ENCODE measurements around the gene MRPS27. TPM values are rescaled to one million over a fixed set of nuclear protein-coding genes. Genes with fewer than 3 reads are reported as not detected.

MRPS27 gene
- total RNA-seq, 4 donors from 2014 or later: 33.2 to 74.9 (median 62.3) TPM

GRCh38 chr5:72338689-72339209 lies 18.7 kb upstream of the MRPS27 start:
- intact Hi-C loops (cut with DNase I; ENCODE audit: low total_unique reads): no loop called here
- Histone ChIP-seq H3K27me3 (no peaks in the 10 kb centered on the region), H3K27ac (no peak overlapping the region), H3K4me1 (peaks cover 0 to 7% of the 10 kb centered on the region in 2 donors), H3K9me3 (no peaks in the 10 kb centered on the region), H3K36me3 (peaks cover 4 to 10% of the 10 kb centered on the region in 2 donors), H3K4me3 (no peak overlapping the region)
- DNase-seq: no peak
- ATAC-seq: no peak
- in situ Hi-C loops (cut with MboI; ENCODE audit: low sequenced_read_pairs in 4 of 4): no loop called here
- TF ChIP-seq, protein P1, sequence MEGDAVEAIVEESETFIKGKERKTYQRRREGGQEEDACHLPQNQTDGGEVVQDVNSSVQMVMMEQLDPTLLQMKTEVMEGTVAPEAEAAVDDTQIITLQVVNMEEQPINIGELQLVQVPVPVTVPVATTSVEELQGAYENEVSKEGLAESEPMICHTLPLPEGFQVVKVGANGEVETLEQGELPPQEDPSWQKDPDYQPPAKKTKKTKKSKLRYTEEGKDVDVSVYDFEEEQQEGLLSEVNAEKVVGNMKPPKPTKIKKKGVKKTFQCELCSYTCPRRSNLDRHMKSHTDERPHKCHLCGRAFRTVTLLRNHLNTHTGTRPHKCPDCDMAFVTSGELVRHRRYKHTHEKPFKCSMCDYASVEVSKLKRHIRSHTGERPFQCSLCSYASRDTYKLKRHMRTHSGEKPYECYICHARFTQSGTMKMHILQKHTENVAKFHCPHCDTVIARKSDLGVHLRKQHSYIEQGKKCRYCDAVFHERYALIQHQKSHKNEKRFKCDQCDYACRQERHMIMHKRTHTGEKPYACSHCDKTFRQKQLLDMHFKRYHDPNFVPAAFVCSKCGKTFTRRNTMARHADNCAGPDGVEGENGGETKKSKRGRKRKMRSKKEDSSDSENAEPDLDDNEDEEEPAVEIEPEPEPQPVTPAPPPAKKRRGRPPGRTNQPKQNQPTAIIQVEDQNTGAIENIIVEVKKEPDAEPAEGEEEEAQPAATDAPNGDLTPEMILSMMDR (IDR thresholded peaks at IDR 0.05 in 4 of 5, conservative IDR thresholded peaks at IDR 0.05 in 1 of 5): no peak
- no peak for TF ChIP-seq POLR2A (IDR thresholded peaks at IDR 0.05)

DNA sequence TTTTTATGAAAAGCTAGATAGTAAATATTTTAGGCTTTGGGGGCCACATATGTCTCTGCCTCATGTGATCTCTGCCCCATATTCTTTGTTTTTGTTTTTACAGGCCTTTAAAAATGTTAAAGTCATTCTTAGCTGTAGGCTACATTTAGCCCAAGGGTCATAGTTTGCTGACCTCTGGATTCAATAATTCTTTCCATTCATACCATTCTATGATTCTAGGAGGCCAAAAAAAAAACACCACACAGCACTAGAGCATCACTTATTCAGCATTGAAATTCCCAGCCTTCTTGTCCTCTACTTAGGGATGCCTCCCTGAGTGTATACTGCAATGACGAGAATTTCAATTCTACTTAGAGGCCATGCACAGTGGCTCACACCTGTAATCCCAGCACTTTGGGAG lies 17.1 kb upstream of the MRPS27 start:
- Histone ChIP-seq H3K36me3 (peaks cover 0 to 4% of the 10 kb centered on the region in 2 donors), H3K27ac (no peak overlapping the region), H3K9me3 (no peaks in the 10 kb centered on the region), H3K27me3 (no peaks in the 10 kb centered on the region), H3K4me1 (peaks cover 0 to 7% of the 10 kb centered on the region in 2 donors), H3K4me3 (no peak overlapping the region)
- DNase-seq: no peak
- no peak for TF ChIP-seq POLR2A (IDR thresholded peaks at IDR 0.05)
- TF ChIP-seq, protein P1 (IDR thresholded peaks at IDR 0.05 in 4 of 5, conservative IDR thresholded peaks at IDR 0.05 in 1 of 5): no peak
- in situ Hi-C loops (cut with MboI; ENCODE audit: low sequenced_read_pairs in 4 of 4) (no loop called here), intact Hi-C loops (cut with DNase I; ENCODE audit: low total_unique reads) (no loop called here)
- ATAC-seq: no peak

DNA sequence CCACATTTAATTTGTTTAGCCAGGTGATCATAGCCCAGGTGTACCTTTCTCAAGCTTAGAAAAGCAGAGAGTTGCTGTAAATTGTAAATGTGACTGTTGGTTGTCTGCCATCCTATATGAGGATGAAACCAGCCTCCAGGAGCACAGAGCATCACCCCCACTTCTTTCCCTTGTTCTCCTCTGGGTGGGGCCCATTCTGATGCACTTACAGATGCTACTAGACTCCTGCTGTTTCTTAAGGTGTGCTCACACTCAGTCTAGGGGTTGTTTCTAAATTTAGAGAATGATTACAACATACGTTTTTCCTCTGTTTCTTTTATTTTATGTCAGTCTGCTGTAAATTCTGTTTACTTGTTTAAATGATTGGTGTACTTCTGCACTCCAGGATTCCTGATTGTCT lies 10.7 kb upstream of the MRPS27 start:
- no peak overlapping the region for H3K4me3 ChIP-seq
- in situ Hi-C loops (cut with MboI; ENCODE audit: low sequenced_read_pairs in 4 of 4): no loop called here
- intact Hi-C loops (cut with DNase I; ENCODE audit: low total_unique reads): no loop called here
- DNase-seq: no peak
- no peaks in the 10 kb centered on the region for H3K9me3 ChIP-seq
- TF ChIP-seq POLR2A (IDR thresholded peaks at IDR 0.05): no peak
- TF ChIP-seq, protein P1 (IDR thresholded peaks at IDR 0.05 in 4 of 5, conservative IDR thresholded peaks at IDR 0.05 in 1 of 5): no peak
- H3K27me3 ChIP-seq: no peaks in the 10 kb centered on the region
- peaks cover under 1 to 28% of the 10 kb centered on the region in 2 donors for H3K36me3 ChIP-seq
- no peaks in the 10 kb centered on the region for H3K4me1 ChIP-seq
- no peak for ATAC-seq
- no peak overlapping the region for H3K27ac ChIP-seq

GRCh38 chr5:72328172-72328571 lies 8.1 kb upstream of the MRPS27 start:
- Histone ChIP-seq H3K4me3 (no peak overlapping the region), H3K27ac (peak overlapping the region in 1 of 4 donors; percentile 28), H3K4me1 (no peaks in the 10 kb centered on the region), H3K36me3 (peaks cover 0 to 40% of the 10 kb centered on the region in 2 donors), H3K27me3 (no peaks in the 10 kb centered on the region), H3K9me3 (no peaks in the 10 kb centered on the region)
- no peak for TF ChIP-seq POLR2A (IDR thresholded peaks at IDR 0.05)
- TF ChIP-seq, protein P1 (IDR thresholded peaks at IDR 0.05 in 4 of 5, conservative IDR thresholded peaks at IDR 0.05 in 1 of 5): no peak
- in situ Hi-C loops (cut with MboI; ENCODE audit: low sequenced_read_pairs in 4 of 4) (no loop called here), intact Hi-C loops (cut with DNase I; ENCODE audit: low total_unique reads) (no loop called here)
- peak in 1 of 2 donors; percentile 68 for DNase-seq
- ATAC-seq: peak; percentile 45 to 90

DNA sequence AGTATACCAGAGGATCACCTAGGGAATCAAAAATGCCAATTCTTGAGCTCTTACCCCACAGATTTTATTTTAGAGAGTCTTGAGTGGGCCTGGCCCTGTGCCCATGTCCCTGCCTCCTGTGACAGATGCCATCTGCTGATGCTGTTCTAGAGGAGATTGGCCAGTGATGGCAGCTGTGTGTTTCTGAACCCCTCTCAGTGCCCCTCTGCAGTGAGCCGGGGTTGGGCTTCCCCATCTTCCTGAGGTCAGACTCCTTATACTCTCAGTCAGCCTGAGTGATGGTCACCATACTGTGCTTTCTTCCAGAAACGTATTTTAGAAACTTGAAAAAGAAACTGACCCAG lies 6.2 kb upstream of the MRPS27 start:
- ATAC-seq: no peak
- no peak overlapping the region for H3K27ac ChIP-seq
- DNase-seq: no peak

More for the DNA sequence above, 6.2 kb upstream of the MRPS27 start:
- intact Hi-C loops (cut with DNase I; ENCODE audit: low total_unique reads): no loop called here
- TF ChIP-seq, protein P1 (IDR thresholded peaks at IDR 0.05 in 4 of 5, conservative IDR thresholded peaks at IDR 0.05 in 1 of 5): no peak
- no peak for TF ChIP-seq POLR2A (IDR thresholded peaks at IDR 0.05)
- in situ Hi-C loops (cut with MboI; ENCODE audit: low sequenced_read_pairs in 4 of 4): no loop called here
- no peaks in the 10 kb centered on the region for H3K27me3 ChIP-seq
- peaks cover 1 to 3% of the 10 kb centered on the region in 2 donors for H3K4me1 ChIP-seq
- H3K36me3 ChIP-seq: peaks cover 0 to 40% of the 10 kb centered on the region in 2 donors
- no peaks in the 10 kb centered on the region for H3K9me3 ChIP-seq
- H3K4me3 ChIP-seq: no peak overlapping the region
